HG03097 (cell line): Measurements from ENCODE around the gene DENND1C.

Source experiments
- ATAC-seq: cut with Tn5 transposase; IDR thresholded peaks from one replicate; pipeline ENCODE4 v1.9.1; 2021; ENCODE audit not compliant: unreplicated experiment, low FRiP score

Gene DENND1C, protein sequence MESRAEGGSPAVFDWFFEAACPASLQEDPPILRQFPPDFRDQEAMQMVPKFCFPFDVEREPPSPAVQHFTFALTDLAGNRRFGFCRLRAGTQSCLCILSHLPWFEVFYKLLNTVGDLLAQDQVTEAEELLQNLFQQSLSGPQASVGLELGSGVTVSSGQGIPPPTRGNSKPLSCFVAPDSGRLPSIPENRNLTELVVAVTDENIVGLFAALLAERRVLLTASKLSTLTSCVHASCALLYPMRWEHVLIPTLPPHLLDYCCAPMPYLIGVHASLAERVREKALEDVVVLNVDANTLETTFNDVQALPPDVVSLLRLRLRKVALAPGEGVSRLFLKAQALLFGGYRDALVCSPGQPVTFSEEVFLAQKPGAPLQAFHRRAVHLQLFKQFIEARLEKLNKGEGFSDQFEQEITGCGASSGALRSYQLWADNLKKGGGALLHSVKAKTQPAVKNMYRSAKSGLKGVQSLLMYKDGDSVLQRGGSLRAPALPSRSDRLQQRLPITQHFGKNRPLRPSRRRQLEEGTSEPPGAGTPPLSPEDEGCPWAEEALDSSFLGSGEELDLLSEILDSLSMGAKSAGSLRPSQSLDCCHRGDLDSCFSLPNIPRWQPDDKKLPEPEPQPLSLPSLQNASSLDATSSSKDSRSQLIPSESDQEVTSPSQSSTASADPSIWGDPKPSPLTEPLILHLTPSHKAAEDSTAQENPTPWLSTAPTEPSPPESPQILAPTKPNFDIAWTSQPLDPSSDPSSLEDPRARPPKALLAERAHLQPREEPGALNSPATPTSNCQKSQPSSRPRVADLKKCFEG

DNA sequence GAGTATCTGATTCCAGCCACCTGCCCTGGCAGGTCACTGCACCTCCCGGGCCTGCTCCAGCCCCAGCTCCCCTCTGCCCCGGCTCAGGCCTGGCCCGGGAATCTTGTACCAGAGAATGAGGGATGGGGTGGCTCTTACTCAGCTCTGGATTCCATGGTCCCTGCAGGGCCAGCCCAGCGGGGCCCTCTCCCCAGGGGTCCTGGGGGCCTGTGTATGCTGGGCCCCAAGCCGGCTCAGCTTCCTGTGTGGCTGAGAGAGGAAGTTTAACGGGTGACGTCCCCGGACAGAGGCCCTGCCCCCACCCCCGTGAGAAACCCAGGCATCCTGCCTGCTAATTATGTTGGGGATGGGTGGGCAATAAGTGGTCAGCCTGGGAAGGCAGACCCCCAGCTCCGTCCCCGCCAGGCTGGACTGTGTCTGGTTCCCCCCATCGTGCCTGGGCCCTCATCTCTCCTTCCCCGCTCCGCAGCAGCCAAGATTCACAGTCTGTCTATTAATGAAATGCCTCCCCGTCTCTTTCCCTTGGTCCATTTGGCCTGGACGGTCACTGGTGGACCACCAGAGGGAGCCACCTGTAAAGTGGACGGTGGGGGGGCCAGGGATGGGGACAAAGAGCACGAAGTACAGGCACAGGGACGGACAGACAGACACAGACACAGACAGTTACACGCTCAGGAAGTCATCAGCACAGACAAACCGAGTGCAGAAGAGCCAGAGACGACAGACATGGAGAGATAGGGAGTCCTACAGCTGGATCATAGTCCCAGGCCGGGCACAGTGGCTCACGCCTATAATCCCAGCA, at the start of gene DENND1C:
Gene DENND1C (minus strand): TSS at position 247 of the 802 bp plus-strand sequence. CDS start 92 bp downstream, at position 155.
- peak; percentile 64 for ATAC-seq

DNA sequence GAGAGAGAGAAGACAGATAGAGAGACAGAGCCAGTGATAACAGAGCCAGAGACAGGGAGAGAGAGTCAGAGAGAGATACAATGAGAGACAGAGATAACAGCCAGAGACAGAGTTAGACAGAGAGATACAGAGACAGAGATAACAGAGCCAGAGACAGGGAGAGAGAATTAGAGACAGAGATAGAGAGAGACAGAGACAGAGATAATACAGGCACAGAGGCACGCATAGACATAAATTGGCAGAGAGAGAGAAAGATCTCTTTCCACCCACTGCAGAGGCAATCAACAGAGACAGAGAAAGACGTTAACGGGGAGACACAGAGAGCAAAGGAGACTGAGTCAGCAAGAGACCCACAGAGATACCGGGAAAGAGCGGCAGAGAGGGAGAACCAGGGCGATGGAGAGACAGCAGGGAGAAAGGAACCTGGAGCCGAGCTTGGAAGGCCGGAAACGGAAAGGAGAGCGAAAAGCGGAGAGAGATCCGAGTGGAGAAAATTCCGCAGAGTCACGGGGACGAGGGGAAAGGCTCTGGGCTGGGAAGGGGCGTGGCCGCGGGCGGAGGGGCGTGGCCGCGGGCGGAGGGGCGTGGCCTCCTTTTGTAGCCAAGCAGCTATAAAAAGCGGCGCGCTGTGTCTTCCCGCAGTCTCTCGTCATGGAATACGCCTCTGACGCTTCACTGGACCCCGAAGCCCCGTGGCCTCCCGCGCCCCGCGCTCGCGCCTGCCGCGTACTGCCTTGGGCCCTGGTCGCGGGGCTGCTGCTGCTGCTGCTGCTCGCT, 49.0 kb upstream of the DENND1C start, which contains the start of gene TNFSF9:
Gene TNFSF9 (plus strand): TSS at position 641 of the 777 bp plus-strand sequence. CDS start 11 bp downstream, at position 652.
- ATAC-seq: peak; percentile 33

DNA sequence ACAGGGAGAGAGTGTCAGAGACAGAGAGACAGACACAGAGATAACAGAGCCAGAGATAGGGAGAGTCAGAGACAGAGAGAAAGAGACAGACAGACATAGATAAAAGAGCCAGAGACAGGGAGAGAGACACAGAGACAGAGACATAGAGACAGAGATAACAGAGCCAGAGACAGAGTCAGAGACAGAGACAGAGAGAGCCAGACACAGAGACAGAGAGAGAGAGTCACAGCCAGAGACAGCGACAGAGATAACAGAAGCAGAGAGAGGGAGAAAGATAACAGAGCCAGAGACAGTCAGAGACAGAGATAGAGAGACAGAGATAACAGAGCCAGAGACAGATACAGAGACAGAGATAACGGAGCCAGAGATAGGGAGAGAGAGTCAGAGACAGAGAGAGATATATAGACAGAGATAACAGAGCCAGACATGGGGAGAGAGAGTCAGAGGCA, 48.4 kb upstream of the DENND1C start:
- no peak for ATAC-seq

DNA sequence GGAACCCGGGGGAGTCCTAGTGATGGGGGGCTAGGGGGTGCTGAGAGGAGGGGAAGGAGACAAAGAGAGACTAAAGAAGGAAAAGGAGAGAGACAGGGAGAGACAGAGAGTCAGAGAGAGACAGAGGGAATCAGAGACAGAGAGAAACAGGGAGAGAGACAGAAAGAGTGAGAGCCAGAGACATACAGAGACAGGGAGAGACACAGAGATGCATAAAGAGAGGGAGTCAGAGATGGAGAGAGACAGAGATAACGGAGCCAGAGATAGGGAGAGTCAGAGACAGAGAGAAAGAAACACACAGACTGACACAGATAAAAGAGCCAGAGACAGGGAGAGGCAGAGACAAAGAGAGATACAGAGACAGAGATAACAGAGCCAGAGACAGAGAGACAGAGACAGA, 47.8 kb upstream of the DENND1C start:
- no peak for ATAC-seq

DNA sequence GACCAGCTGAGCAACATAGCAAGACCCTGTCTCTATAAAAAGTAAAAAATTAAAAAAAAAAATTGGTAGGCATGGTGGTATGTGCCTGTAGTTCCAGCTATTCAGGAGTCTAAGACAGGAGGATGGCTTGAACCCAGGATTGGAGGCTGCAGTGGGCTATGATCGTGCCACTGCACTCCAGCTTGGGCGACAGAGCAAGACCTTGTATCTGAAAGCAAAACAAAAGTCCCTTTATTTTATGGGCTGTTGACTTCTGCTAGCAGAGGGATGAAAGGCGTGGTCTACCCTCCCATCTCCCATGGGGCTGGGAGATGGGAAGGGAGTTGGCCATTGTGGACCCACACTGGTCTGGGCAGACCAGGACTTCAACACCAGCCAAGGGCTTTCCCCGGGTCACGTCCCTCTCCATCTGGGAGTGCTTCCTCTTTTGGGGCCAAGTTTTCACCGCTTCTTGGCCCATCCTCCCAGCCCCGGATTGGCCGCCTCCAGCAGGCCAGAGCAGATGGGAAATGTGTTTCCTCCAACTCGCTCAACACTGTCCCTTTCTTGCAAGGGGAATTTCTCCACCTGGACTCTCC, 47.0 kb upstream of the DENND1C start:
- ATAC-seq: peak; percentile 17

DNA sequence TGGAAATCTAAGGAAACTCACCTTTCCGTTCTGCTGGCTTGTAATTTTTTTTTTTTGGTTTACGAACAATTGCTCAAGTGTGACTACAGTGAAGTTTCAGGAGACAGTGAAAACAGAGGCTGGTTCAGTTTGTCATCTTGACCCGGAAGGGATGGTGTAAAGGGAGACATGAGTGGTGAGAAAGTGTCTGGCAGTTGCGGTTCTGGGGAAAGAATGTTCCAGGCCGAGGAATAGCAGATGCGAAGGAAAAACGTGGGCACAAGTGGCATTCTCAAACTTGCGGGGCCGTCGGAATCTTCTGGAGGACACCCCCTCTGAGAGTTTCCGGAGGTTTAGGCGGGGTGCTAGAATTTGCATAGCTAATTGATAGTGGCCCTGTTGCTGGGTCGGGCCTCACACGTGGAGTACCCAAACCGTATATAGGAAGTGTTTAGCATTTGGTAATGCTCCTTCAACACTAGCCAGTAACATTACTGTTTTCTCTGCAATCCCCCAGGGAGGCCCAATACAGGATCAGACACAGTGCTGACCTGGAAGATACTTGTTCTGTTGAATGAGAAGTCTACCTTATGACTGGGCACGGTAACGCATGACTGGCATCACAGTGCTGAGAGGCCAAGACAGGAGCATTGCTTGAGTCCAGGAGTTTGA, 46.4 kb upstream of the DENND1C start:
- peak; percentile 45 for ATAC-seq

DNA sequence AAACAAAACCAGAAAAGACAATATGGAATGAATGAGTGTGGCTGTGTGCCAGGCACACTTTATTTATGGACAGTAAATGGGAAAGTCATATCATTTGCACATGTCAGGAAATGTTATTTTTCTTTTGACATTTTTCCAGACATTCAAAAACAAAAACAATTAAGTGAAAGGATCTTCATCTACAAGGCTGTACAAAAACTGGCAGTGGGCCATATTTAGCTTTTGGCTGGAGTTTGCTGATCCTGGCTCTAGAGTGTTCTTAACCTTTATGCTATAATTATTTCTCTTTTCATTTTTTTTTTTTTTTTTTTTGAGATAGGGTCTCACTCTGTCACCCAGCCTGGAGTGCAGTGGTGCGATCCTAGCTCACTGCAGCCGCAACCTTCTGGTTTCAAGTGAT, 42.7 kb upstream of the DENND1C start:
- no peak for ATAC-seq

DNA sequence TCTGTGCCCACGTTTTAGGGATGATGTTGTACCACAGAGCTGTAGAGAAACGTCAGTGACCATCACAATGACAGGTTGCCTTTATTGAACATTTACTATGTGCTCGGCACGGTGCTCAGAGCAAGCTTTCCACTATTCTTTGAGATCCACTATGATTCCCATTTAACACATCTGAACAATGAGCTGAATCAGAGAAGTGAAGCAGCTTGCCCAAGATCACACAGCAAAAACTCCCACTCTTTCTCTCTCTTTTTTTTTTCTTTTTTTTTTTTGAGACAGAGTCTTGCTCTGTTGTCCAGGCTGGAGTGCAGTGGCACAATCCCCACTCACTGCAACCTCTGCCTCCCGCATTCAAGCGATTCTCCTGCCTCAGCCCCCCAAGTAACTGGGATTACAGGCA, 41.1 kb upstream of the DENND1C start:
- ATAC-seq: no peak

DNA sequence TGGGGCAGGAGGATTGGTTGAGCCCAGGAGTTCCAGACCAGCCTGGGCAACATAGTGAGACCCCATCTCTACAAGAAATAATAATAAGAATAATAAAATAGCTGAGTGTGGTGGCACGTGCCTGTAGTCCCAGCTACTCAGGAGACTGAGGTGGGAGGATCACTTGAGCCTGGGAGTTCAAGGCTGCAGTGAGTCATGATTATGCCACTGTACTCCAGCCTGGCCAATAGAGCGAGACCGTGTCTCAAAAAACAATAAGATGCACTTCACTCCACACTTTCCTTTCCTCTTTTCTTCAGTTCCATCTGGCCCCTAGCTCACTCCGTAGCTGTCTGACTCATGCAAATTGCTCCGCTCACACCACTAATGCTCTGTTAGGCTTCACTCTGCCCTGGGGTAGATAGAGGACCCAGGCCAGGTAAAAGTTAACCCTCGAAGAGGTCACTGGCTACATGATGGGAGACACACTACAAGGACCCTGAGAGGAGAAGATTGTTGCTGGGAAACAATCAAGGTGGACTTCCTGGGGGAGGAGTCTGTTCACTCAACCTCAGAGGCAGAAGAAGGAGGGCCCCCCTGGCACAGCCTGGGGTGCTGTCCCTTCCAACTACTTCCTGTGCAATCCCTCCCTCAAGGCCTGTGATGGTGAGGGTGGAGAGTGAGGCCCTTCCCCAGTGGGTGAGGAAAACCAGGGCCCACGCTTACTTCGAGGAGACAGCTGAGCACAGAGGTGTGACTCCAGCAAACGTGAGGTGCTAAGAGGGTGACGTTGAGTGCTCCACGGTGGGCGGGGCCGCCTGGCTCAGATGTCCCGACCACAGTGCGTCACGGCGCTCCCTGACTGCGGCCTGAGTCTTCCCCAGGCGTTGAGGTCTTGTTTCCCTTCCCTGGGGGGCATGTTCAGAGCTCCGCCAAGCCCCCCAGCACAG, 40.4 kb upstream of the DENND1C start:
- ATAC-seq: peak; percentile 31

DNA sequence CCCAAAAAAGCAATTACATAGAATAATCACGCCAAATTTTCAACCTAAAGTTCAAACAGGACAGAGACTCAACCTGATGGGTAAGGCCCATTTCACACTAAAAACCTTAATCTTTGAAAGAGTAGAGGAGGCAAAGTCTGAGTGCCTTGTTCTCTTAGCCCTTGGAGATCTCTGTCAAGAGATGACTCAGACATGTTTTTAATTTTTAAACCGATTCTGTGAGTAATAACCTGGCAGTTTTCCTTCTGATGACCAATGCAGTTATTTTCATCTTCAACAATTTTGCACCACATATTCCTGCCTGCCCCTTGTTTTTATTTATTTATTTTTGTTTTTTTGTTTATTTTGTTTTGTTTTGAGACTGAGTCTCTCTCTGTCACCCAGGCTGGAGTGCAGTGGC, 37.7 kb upstream of the DENND1C start:
- ATAC-seq: no peak

DNA sequence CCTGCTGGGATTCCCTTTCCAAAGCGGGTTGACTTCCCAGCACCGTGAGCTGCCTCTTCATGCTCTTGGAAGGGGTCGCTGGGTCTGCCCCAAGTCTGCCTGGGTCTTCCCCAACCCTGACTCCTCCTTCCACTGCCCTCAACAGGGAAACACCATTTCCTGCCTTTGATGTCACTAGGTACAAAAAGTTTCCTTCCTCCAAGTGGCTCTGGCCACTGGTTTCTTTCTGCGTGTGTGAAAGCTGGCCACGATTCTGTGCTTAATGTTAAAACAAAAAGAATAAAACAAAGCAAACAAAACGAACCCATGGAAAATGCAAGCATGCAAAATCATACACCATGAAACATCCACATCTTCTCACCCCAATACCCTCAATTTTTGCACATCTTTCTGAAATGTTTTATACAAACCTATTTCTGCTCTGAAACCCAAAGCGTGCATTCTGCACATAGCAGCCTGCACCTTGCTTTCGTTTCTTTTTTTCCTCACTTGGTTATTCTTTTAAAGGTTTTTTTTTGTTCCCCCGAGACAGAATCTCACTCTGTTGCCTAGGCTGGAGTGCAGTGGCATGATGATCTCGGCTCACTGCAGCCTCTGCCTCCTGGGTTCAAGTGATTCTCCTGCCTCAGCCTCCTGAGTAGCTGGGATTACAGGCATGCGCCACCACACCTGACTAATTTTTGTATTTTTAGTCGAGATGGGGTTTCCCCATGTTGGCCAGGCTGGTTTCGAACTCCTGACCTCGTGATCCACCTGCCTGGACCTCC, 36.7 kb upstream of the DENND1C start:
- peak; percentile 23 for ATAC-seq

DNA sequence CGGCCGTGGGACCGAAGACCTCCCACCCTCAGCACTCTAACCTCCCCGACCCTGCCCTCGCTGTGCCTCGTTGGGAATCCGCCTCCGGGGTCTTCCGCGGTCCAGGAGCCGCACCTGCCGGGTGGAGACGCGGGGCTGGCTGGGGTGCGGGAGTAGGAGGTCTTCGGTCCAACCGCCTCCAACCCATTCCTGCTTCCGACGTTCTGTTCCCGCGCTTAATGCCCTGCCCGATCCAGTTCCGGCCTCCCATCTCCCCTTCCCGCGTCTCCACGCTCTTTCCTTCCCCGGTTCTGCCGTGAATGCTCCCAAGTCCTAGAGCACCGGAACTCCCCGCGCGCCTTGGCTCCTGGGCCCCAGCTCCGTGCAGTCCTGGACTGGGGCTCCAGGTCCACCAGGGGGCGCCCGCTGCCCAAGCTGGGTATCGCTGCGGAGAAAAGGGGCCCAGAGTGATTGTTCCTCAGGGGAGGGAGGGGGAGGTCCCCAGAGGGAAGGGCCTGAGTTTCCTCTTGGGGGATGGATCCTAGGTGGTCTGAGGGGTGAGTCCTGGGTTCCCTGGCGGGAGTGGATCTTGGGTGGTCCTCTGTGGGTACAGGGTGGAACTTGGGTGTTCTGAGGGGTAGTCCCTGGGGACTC, 35.2 kb upstream of the DENND1C start:
- peak; percentile 43 for ATAC-seq

DNA sequence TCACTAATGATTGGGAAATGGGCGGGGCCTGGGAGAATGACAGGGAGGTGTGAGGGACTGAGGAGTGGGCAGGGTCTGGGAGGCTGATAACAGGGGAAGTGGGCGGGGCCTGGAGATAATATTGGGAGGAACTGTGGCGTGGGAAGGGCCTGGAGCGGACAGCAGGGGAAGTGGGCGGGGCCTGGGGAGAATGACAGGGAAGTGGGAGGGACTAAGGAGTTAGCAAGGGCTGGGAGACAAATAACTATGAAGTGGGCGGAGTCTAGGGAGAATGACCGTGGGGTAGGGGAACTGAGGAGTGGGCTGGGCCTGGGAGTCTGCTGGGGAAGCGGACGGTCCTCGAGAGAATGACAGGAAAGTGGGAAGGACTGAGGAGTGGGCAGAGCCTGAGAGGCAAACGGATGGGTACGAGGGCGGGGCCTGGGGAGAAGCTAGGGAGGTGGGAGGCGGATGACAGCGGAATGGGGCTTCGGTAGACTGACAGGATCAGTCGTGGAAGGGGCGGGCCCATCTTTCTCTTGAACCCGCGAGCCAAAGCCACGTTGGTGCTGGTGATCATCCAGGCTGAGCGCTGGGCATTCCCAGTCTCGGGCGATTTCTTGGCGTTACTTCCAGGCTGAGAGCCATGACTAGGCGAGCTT, 34.6 kb upstream of the DENND1C start:
- ATAC-seq: peak; percentile 39

DNA sequence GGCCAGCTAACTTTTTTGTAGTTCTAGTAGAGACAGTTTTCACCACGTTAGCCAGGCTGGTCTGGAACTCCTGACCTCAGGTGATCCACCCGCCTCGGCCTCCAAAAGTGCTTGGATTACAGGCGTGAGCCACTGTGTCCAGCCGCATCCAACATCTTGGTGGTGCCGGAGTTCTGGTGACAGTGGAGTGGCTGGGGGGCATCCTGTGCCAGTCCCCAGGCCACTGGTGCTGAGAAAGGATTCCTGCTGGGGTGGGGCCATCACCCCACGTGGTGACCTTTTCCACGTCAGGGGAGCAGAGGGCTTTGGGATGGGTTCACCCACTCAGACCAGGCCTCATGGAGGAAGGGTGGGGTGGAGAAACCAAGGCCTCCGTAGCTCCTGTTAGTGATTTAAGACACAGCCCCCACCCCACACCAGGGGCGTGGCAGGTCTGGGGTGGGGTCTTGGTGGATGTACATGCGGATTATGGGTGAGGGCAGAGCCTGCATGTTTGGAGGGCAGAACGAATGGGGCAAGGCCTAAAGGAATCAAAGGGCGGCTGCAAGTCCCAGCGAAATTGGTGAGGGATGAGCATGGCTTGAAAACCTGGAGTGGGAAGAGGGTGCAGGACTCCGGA, 33.4 kb upstream of the DENND1C start:
- no peak for ATAC-seq

DNA sequence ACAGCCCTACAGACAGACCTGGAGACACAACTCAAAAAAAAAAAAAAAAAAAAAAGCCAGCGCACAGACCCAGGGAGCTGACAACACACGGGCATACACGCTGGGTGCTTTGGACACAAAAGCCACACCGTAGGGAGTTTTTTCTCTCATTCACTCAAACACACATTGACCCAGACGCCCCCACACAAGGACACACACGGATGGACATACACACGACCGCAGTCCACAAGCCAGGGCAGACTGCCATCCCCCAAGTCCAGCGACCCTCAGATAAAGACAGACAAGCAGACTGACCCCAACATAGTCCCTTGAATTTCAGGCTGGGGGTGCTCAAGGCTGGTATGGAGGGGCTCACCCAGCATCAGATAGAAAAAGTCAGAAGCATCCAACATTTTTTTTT, 32.5 kb upstream of the DENND1C start:
- no peak for ATAC-seq

DNA sequence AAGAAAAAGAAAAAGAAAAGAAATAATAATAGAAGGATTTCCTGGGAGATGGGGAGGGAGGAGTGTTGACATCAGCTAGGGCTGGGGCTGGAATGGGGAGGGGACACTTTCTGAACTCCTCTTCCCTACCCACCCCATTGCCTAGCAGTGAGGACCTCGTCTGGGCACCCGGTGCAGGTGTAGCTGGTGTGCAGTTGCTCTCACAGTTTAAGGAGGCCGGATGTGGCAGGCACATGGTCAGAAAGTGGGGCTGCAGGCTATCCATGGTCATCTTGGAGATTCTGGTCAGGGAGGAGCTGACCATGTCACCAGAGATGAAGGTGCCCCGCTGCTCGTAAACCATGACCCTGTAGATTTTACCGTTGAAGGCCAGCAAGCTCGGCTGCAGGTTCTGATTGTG, 29.0 kb upstream of the DENND1C start:
- no peak for ATAC-seq
